Left lung (tissue), 10 donors: ENCODE data around the gene POGZ. TPM values are rescaled to one million over a fixed set of nuclear protein-coding genes. Genes with fewer than 3 reads are reported as not detected.
A peak's percentile ranks its signal among the peaks of the same experiment; 100 is the strongest.

ENCODE experiments used
- ATAC-seq: fragments of 200-7000 bp; cut with Tn5 transposase; one replicate; pipeline ENCODE4 v1.9.1; 2020; ENCODE audit warnings: moderate library complexity
- DNase-seq, 4 donors: peaks; one replicate each; pipeline ENCODE4 v3.0.0-alpha.2; 2013 to 2020
- H3K27ac ChIP-seq, 2 donors: fragments of 200-600 bp; sonication (generic) in 1 of 2; one replicate each; pipeline versions ENCODE4 v1.5.0 to v1.8.0; 2020 to 2021
- H3K27me3 ChIP-seq, 2 donors: fragments of 200-600 bp; sonication (generic) in 1 of 2; one replicate each; pipeline versions ENCODE4 v1.5.0 to v1.8.0; 2020 to 2021
- H3K36me3 ChIP-seq, 2 donors: fragments of 200-600 bp; sonication (generic) in 1 of 2; one replicate each; pipeline versions ENCODE4 v1.5.0 to v1.8.0; 2020 to 2021
- H3K4me1 ChIP-seq, 2 donors: fragments of 200-600 bp; one replicate each; pipeline ENCODE4 v1.8.0; 2021
- H3K4me3 ChIP-seq, 2 donors: fragments of 200-600 bp; sonication (generic) in 1 of 2; one replicate each; pipeline versions ENCODE4 v1.5.0 to v1.8.0; 2020 to 2021; ENCODE audit warnings: mild to moderate bottlenecking in 1 of 2
- H3K9me3 ChIP-seq, 2 donors: fragments of 200-600 bp; sonication (generic) in 1 of 2; one replicate each; pipeline versions ENCODE4 v1.5.0 to v1.8.0; 2020 to 2021
- intact Hi-C, 2 donors: fragments of 100-400 bp; cut with DNase I; formaldehyde crosslinking; loops; one replicate each; pipeline versions ENCODE4 v1.11.2 to v1.14.2; 2022
- polyA plus RNA-seq, 6 donors: library from polyadenylated mRNA; unstranded; fragments of 120-200 nt; gene quantifications; one replicate each; pipeline ENCODE4 v1.2.1, GENCODE V29; 2013; ENCODE audit not compliant: insufficient read length in 6 of 6
- total RNA-seq, 2 donors: library from RNA; stranded (reverse); fragmentation: NEBNext Ultra II Directional; extraction: Animal tissue kit (Norgen Biotek cat#: 25700); gene quantifications; one replicate each; pipeline ENCODE4 v1.2.1, GENCODE V29; 2021
- TF ChIP-seq, protein P1 (sequence below), 2 donors: fragments of 200-600 bp; sonication (generic) in 1 of 2; IDR thresholded peaks; one replicate each; pipeline versions ENCODE4 v1.5.0 to v1.8.0; 2021; ENCODE audit warnings: antibody characterized with exemption in 2 of 2
- donor health status: DM: no; HTN: yes; CAD: no.
- donor health status: DM: no; HTN: no; CAD: no.

Gene POGZ
- total and polyA plus RNA-seq, 8 donors: 65.6 to 160 (median 124) TPM

DNA sequence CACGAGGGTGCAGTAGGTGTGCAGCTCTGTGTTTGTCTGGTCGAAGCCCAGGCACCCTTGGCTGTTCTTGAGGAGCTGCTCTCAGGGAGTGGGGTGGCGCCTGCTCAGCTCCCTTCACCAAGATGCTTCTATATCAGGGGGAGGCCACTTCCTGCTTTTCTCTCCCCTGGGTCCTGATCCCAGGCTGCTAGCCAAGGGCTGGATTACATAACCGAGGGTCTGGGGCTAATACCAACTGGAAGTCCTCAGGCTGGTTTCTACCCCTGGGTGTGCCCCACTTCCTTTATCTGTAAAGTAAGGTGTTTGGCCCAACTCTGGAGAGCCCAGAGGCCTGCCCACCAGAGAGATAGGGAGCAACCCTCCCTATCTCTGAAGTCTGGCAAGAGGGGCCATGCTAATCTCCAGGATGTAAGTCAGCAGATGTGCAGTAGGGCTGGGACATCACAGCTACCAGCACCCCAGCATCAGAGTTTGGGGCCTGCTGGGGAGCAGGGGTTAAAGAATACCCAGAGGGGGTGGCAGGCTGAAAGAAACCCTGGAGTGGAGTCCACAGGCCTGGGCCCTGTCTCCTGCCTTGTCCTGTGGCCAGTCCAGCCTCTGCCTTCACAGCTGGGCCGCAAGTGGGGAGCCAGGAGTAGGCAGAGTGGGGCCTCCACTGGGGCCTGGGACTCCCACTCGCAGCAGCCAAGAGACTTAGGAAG lies 88.9 kb downstream of the POGZ start:
- peaks cover 22 to 41% of the 10 kb centered on the region in 2 donors for H3K4me1 ChIP-seq
- H3K27ac ChIP-seq: peak overlapping the region; percentile 16 to 70
- TF ChIP-seq, protein P1, sequence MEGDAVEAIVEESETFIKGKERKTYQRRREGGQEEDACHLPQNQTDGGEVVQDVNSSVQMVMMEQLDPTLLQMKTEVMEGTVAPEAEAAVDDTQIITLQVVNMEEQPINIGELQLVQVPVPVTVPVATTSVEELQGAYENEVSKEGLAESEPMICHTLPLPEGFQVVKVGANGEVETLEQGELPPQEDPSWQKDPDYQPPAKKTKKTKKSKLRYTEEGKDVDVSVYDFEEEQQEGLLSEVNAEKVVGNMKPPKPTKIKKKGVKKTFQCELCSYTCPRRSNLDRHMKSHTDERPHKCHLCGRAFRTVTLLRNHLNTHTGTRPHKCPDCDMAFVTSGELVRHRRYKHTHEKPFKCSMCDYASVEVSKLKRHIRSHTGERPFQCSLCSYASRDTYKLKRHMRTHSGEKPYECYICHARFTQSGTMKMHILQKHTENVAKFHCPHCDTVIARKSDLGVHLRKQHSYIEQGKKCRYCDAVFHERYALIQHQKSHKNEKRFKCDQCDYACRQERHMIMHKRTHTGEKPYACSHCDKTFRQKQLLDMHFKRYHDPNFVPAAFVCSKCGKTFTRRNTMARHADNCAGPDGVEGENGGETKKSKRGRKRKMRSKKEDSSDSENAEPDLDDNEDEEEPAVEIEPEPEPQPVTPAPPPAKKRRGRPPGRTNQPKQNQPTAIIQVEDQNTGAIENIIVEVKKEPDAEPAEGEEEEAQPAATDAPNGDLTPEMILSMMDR (IDR thresholded peaks at IDR 0.05): no peak
- H3K9me3 ChIP-seq: no peaks in the 10 kb centered on the region
- intact Hi-C loops: no loop called here
- H3K27me3 ChIP-seq: no peaks in the 10 kb centered on the region
- H3K36me3 ChIP-seq: peaks cover 0 to 17% of the 10 kb centered on the region in 2 donors
- no peak overlapping the region for H3K4me3 ChIP-seq
- ATAC-seq (peak; percentile 33), DNase-seq (peak in 2 of 4 donors; percentile 25 to 52)

DNA sequence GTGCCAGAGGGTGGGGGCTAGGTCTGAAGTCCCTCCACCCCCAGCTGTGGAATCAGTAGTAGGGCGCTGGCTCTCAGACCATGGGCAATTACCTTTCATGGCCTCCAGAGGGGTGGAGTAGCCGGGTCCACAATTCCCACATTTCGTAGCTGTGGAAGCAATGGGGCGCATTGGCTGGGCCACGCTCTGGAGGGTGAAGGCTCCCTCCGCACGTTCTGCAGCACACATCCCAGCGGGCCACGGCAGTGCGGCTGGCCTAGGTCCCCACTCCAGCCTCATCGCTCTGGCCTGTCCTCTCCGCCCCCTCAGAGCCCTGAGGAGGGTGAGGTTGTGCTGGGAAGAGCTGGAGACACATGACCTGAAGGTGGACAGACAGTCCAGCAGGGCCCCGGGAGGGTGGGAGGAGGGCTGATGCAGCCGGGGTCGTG lies 89.7 kb downstream of the POGZ start:
- Histone ChIP-seq H3K27me3 (no peaks in the 10 kb centered on the region), H3K27ac (peak overlapping the region in 1 of 2 donors; percentile 70), H3K9me3 (no peaks in the 10 kb centered on the region), H3K4me1 (peaks cover 22 to 41% of the 10 kb centered on the region in 2 donors), H3K4me3 (no peak overlapping the region), H3K36me3 (peaks cover 0 to 24% of the 10 kb centered on the region in 2 donors)
- DNase-seq: no peak
- intact Hi-C loops: no loop called here
- TF ChIP-seq, protein P1 (IDR thresholded peaks at IDR 0.05): no peak
- no peak for ATAC-seq

DNA sequence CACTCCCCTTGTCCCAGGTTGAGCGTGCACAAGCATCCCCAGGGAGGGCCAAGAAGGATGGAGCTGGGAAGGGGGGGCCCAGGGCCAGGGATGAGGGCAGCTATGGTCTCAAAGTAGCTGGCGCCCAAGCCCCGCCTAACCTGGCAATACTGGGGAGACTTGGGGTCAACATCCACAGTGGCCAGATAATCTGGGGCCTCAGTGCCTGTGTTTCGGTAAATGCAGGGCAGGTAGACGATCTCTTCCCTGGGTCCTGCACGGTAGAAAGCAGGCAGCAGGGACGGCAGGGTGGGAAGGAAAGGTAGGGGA lies 90.0 kb downstream of the POGZ start:
- no peak overlapping the region for H3K4me3 ChIP-seq
- ATAC-seq: no peak
- DNase-seq: no peak
- no peaks in the 10 kb centered on the region for H3K9me3 ChIP-seq
- H3K4me1 ChIP-seq: peaks cover 22 to 41% of the 10 kb centered on the region in 2 donors
- peaks cover 0 to 28% of the 10 kb centered on the region in 2 donors for H3K36me3 ChIP-seq
- intact Hi-C loops: no loop called here
- TF ChIP-seq, protein P1 (IDR thresholded peaks at IDR 0.05): no peak
- no peak overlapping the region for H3K27ac ChIP-seq
- no peaks in the 10 kb centered on the region for H3K27me3 ChIP-seq

GRCh38 chr1:151368393-151369301 lies 90.6 kb downstream of the POGZ start:
- Histone ChIP-seq H3K4me3 (no peak overlapping the region), H3K36me3 (peaks cover 0 to 34% of the 10 kb centered on the region in 2 donors), H3K4me1 (peaks cover 22 to 41% of the 10 kb centered on the region in 2 donors), H3K27ac (no peak overlapping the region), H3K27me3 (no peaks in the 10 kb centered on the region), H3K9me3 (no peaks in the 10 kb centered on the region)
- TF ChIP-seq, protein P1 (IDR thresholded peaks at IDR 0.05): no peak
- no peak for DNase-seq
- no peak for ATAC-seq
- intact Hi-C loops: no loop called here
